Nephron (organoid): ENCODE results near the gene RPS19.

Source experiments
- H3K27ac Mint-ChIP-seq, 3 experiments: 2 replicates each; pipeline ENCODE4 v1.8.0; 2020; ENCODE audit warnings: mixed read lengths in 3 of 3, mild to moderate bottlenecking in 2 of 3, moderate library complexity in 1 of 3
- H3K27me3 Mint-ChIP-seq: 2 replicates; pipeline ENCODE4 v1.8.0; 2021; ENCODE audit warnings: low read depth, mild to moderate bottlenecking, moderate library complexity, mixed read lengths
- H3K36me3 Mint-ChIP-seq: 2 replicates; pipeline ENCODE4 v1.8.0; 2020; ENCODE audit warnings: low read depth, mixed read lengths
- H3K4me1 Mint-ChIP-seq: 2 replicates; pipeline ENCODE4 v1.8.0; 2020; ENCODE audit warnings: mixed read lengths
- H3K4me3 Mint-ChIP-seq, 3 experiments: 2 replicates each; pipeline ENCODE4 v1.8.0; 2020; ENCODE audit warnings: mild to moderate bottlenecking in 3 of 3, mixed read lengths in 3 of 3, moderate library complexity in 2 of 3
- H3K9me3 Mint-ChIP-seq: 2 replicates; pipeline ENCODE4 v1.8.0; 2020; ENCODE audit warnings: mixed read lengths
- TF ChIP-seq, protein P1 (sequence below), 3 experiments: fragments of 200-600 bp; sonication (generic); IDR thresholded peaks; one replicate each; pipeline ENCODE4 v1.5.0; 2021; ENCODE audit warnings: antibody characterized with exemption in 3 of 3; ENCODE audit not compliant: unreplicated experiment in 3 of 3

RPS19 gene

DNA sequence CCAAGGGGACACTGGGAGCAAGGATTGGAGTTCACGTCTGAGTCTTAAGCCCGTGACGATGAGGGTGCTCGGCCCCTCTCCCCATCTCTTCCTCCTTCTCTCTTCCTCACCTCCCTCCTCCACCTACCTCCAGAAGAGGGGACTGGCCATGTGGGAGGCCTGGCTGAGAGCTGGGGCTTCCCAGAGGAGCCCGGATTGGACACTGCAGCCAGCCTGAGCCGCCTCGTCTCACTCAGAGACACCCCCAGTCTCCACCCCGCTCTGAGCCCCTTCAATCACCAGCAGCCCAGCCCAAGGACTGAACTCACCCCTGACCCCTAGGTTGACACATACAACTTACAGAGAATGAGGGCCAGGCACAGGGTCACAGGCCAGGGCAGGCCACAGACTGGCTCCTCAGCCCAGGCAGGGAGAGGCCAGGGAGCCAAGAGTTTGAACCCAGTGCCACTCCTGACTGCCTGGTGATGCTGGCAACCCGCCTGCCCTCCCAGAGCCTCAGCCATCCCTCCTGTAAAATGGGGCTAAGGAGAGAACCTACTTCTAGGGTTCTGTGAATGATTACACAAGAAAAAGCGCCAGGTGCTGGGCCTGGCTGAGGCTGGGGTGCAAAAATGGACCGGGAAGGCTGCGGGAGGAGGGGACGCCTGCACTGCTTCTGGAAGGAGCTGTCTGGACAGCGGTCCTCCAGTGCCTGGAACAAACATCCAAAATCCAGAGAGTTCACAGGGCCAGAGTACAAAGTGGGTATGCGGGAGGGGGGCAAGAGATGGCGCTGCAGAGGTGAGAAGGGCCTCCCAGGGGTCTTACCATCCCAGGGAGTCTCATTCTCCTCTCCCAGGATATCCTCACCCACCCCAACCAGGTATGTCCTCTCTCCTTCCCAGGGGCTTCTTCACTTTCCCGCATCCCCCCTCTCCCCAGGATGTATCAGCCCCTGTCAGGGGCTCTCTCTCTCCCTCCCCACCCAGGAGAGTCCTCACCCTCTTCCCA lies 18.2 kb downstream of the RPS19 start:
- Mint-ChIP-seq H3K36me3 (no peaks in the 10 kb centered on the region), H3K9me3 (no peaks in the 10 kb centered on the region), H3K4me3 (no peak overlapping the region), H3K4me1 (no peaks in the 10 kb centered on the region), H3K27ac (no peak overlapping the region), H3K27me3 (peaks cover 11% of the 10 kb centered on the region)
- TF ChIP-seq, protein P1, sequence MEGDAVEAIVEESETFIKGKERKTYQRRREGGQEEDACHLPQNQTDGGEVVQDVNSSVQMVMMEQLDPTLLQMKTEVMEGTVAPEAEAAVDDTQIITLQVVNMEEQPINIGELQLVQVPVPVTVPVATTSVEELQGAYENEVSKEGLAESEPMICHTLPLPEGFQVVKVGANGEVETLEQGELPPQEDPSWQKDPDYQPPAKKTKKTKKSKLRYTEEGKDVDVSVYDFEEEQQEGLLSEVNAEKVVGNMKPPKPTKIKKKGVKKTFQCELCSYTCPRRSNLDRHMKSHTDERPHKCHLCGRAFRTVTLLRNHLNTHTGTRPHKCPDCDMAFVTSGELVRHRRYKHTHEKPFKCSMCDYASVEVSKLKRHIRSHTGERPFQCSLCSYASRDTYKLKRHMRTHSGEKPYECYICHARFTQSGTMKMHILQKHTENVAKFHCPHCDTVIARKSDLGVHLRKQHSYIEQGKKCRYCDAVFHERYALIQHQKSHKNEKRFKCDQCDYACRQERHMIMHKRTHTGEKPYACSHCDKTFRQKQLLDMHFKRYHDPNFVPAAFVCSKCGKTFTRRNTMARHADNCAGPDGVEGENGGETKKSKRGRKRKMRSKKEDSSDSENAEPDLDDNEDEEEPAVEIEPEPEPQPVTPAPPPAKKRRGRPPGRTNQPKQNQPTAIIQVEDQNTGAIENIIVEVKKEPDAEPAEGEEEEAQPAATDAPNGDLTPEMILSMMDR (IDR thresholded peaks at IDR 0.05; ENCODE audit: unreplicated experiment in 3 of 3) = no peak

DNA sequence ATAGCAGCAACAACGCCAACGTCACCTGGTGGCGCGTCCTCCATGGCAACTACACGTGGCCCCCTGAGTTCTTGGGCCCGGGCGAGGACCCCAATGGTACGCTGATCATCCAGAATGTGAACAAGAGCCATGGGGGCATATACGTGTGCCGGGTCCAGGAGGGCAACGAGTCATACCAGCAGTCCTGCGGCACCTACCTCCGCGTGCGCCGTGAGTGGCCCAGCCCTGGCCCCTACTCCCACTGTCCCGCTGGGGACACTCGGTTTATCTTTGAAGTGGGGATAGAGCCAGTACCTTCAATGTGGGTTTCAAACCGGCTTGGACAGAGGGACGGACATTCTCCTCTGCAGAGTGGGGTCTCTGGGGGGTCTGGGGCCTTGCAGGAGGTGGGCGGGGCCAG lies 19.0 kb downstream of the RPS19 start:
- no peak overlapping the region for H3K4me3 Mint-ChIP-seq
- TF ChIP-seq, protein P1 (IDR thresholded peaks at IDR 0.05; ENCODE audit: unreplicated experiment in 3 of 3) = no peak
- H3K4me1 Mint-ChIP-seq = no peaks in the 10 kb centered on the region
- no peaks in the 10 kb centered on the region for H3K36me3 Mint-ChIP-seq
- no peaks in the 10 kb centered on the region for H3K9me3 Mint-ChIP-seq
- H3K27me3 Mint-ChIP-seq = peaks cover 15% of the 10 kb centered on the region
- H3K27ac Mint-ChIP-seq = no peak overlapping the region

DNA sequence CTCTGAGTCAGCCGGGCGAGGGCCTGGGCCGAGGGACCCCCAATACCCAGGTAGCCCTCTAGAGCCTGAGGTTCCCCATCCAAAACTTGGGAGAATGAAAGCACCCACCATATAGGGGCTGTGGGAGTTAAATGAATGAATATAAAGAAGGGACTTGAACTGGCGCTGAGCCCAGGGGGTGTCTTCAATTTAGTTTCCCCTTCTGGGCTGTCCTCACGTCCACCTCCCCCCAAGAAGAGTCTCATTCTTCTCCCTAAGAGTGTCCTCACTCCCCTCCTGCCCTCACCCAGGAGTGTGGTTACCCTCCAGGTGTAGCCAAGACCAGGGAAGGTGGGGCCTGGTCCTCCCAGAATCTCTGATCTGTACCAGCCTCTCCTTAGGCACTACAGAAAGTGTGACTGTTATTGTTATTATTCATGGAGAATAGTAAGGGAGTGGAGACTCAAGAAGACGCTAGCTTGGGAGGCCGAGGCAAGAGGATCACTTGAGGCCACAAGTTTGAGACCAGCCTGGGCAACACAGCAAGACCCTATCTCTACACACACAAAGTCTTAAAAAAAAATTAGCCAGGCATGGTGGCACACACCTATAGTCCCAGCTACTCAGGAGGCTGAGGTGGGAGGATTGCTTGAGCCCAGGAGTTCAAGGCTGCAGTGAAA lies 19.7 kb downstream of the RPS19 start:
- Mint-ChIP-seq H3K4me1 (peaks cover 2% of the 10 kb centered on the region), H3K36me3 (no peaks in the 10 kb centered on the region), H3K27ac (no peak overlapping the region), H3K27me3 (peaks cover 15% of the 10 kb centered on the region), H3K4me3 (peak overlapping the region; percentile 35 to 68 (median 49)), H3K9me3 (no peaks in the 10 kb centered on the region)
- TF ChIP-seq, protein P1 (IDR thresholded peaks at IDR 0.05; ENCODE audit: unreplicated experiment in 3 of 3) = no peak

DNA sequence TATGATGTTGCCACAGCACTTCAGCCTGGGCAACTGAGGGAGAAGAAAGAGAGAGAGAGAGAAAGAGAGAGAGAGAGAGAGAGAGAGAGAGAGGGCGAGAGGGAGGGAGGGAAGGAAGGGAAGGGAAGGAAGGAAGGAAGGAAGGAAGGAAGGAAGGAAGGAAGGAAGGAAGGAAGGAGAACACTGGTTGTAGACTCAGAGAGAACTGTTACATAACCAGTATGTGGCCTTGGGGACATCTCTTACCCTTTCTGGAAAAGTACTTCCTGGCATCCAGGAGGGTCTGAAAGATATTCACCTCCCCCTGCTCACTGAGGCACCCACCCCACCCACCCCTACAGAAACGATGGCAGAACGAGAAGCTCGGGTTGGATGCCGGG lies 20.3 kb downstream of the RPS19 start:
- Mint-ChIP-seq H3K27ac (no peak overlapping the region), H3K36me3 (no peaks in the 10 kb centered on the region), H3K27me3 (peaks cover 15% of the 10 kb centered on the region), H3K4me1 (peaks cover 6% of the 10 kb centered on the region), H3K9me3 (no peaks in the 10 kb centered on the region), H3K4me3 (peak overlapping the region; percentile 35 to 68 (median 49))
- TF ChIP-seq, protein P1 (IDR thresholded peaks at IDR 0.05; ENCODE audit: unreplicated experiment in 3 of 3) = no peak

DNA sequence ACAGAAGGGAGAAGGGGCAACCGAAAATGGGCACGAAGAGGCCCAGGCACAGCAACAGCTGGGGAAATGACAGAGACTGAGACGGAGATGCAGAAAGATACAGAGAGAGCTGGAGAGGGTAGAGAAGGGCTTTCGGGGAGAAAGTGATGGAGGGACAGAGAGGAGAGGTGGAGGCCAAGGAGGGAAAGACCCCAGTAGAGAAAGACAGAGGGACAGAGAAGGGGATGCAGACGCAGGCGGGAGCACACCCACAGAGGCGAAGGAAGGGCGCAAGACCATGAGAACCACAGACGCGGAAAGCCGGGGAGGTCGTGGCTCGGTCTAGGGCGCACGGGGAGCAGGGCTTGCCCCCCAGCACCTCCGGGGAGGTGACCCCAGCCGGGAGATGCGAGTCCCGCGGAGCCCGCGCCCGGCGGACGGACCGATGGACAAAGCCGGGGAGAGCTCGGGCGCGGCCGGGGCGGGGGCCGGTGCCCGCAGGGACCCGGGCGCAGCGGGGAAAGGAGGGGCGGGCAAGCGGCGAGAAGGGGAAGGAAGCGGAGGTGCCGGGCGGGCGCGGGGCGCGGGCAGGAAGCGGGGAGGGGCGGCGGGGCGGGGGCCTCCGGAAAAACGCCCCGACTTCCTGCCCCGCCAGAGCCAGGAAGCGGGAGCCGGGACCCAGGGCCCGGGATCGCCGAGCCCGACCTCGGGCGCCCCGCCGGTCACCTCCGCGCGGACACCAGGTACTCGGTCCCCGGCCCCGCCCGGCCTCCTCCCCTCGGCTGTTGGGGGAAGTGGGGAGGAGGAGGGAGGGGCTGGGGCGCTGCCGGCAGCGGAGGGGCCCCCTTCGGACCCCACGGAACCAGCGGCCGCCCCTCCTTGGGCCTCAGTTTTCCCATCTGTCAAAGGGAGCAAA lies 22.8 kb downstream of the RPS19 start, which contains the start of gene ARHGEF1:
Gene ARHGEF1 (plus strand): TSS at position 617 of the 895 bp plus-strand sequence. CDS start 4,899 bp downstream, outside the sequence.
- TF ChIP-seq, protein P1 (IDR thresholded peaks at IDR 0.05; ENCODE audit: unreplicated experiment in 3 of 3) = no peak
- Mint-ChIP-seq H3K9me3 (no peaks in the 10 kb centered on the region), H3K27ac (peak within 1 kb of the TSS; percentile 72 to 98 (median 90)), H3K27me3 (peaks cover 12% of the 10 kb centered on the region), H3K4me3 (peak within 1 kb of the TSS; percentile 97 to 100 (median 99)), H3K4me1 (peaks cover 11% of the 10 kb centered on the region), H3K36me3 (no peaks in the 10 kb centered on the region)
